Transverse colon (tissue), 4 donors: ENCODE data around the gene LHFPL3. TPM values are rescaled to one million over a fixed set of nuclear protein-coding genes. Genes with fewer than 3 reads are reported as not detected.
A peak's percentile ranks its signal among the peaks of the same experiment; 100 is the strongest.
"Not testable (repeated sequence)": the region's sequence is repeated elsewhere in the genome, so short reads cannot be mapped to it uniquely, and the experiment has no call there.

Experiments used
- DNase-seq: peaks from one replicate; pipeline ENCODE4 v3.0.0-alpha.2; 2019
- H3K27ac ChIP-seq, 4 donors: fragments of 200-600 bp; sonication (generic); 2 replicates each; pipeline ENCODE4 v1.5.1; 2016 to 2018; ENCODE audit warnings: inconsistent platforms in 4 of 4
- H3K27me3 ChIP-seq: fragments of 200-600 bp; sonication (generic); 2 replicates; pipeline ENCODE4 v1.5.1; 2017; ENCODE audit warnings: inconsistent platforms
- H3K36me3 ChIP-seq, 4 donors: fragments of 200-600 bp; sonication (generic); 2 replicates each; pipeline ENCODE4 v1.5.1; 2017 to 2019; ENCODE audit warnings: inconsistent platforms in 4 of 4
- H3K4me1 ChIP-seq, 4 donors: fragments of 200-600 bp; sonication (generic); 2 replicates each; pipeline ENCODE4 v1.5.1; 2017 to 2020; ENCODE audit warnings: inconsistent platforms in 4 of 4
- H3K4me3 ChIP-seq, 4 donors: fragments of 200-600 bp; sonication (generic); 1 replicate in 1 of 4; 2 replicates in 3 of 4; pipeline versions ENCODE4 v1.5.1 to v1.6.1; 2017 to 2019; ENCODE audit warnings: inconsistent platforms in 4 of 4
- H3K9me3 ChIP-seq, 2 donors: fragments of 200-600 bp; sonication (generic); 2 replicates each; pipeline ENCODE4 v1.5.1; 2017 to 2019; ENCODE audit warnings: inconsistent platforms in 2 of 2
- CTCF ChIP-seq, 5 experiments: fragments of 200-600 bp in 3 of 5; fragments of 450-650 bp in 2 of 5; sonication (generic) in 3 of 5; IDR thresholded peaks; 1 replicate in 2 of 5; 2 replicates in 3 of 5; pipeline ENCODE4 v1.5.1; 2016 to 2017; ENCODE audit warnings: antibody characterized with exemption in 5 of 5, inconsistent platforms in 3 of 5, mild to moderate bottlenecking in 2 of 5, moderate library complexity in 1 of 5
- EP300 ChIP-seq: sonication (generic); formaldehyde crosslinking; IDR thresholded peaks from one replicate; pipeline ENCODE4 v1.6.1; 2017; ENCODE audit warnings: antibody characterized with exemption, low read depth
- POLR2A ChIP-seq: fragments of 450-650 bp; IDR thresholded peaks from one replicate; pipeline ENCODE4 v1.6.1; 2016; ENCODE audit warnings: antibody characterized with exemption, mild to moderate bottlenecking, moderate library complexity
- POLR2AphosphoS5 ChIP-seq, 3 donors: sonication (generic); formaldehyde crosslinking; IDR thresholded peaks; one replicate each; pipeline ENCODE4 v1.6.1; 2016; ENCODE audit warnings: antibody characterized with exemption in 3 of 3
- WGBS, 2 donors: methylation state at CpG; one replicate each; pipeline ENCODE4 v1.1.5; 2018; ENCODE audit warnings: low coverage in 1 of 2; 5-methylcytosine and 5-hydroxymethylcytosine counted together
- in situ Hi-C, 4 donors: fragments of 200-750 bp; cut with MboI; loops; one replicate each; pipeline versions ENCODE4 v1.15.0 to v1.15.1; 2017; ENCODE audit warnings: low sequenced_read_pairs in 3 of 4, low pct_ligation_motif_present in 1 of 4, low pct_unique_long_range_greater_than_20kb in 1 of 4
- intact Hi-C: fragments of 100-400 bp; cut with DNase I; formaldehyde crosslinking; loops from one replicate; pipeline ENCODE4 v1.15.1; 2023; ENCODE audit warnings: low total_unique reads
- total RNA-seq, 4 donors: library from RNA; depleted of rRNA; stranded (reverse); fragments of >200 nt; gene quantifications; one replicate each; pipeline ENCODE4 v1.1.0, GENCODE V29; 2016

Gene LHFPL3
- total RNA-seq, 4 donors from 2014 or later = 0.27 to 0.80 (median 0.32) TPM; not detected in 1

GRCh38 chr7:104923010-104923421 lies 594.6 kb downstream of the LHFPL3 start:
- Histone ChIP-seq H3K4me3 (no peak overlapping the region), H3K9me3 (no peaks in the 10 kb centered on the region), H3K27ac (peak overlapping the region; percentile 75 to 79 (median 76)), H3K4me1 (peaks cover 5 to 48% (median 24%) of the 10 kb centered on the region in 4 donors), H3K36me3 (no peaks in the 10 kb centered on the region), H3K27me3 (no peaks in the 10 kb centered on the region)
- DNase-seq = peak; percentile 89
- in situ Hi-C loops = no loop called here
- 9 to 14% methylated on average over 1 to 4 of the region's 4 CpGs for WGBS, 2 donors
- TF ChIP-seq EP300 (no peak), POLR2AphosphoS5 (IDR thresholded peaks at IDR 0.05) (peak in 2 of 3 donors; percentile 44 to 74), CTCF (IDR thresholded peaks at IDR 0.05) (peak; percentile 65 to 90 (median 68))
- intact Hi-C loops = no loop called here

- H3K4me3 ChIP-seq, DNase-seq, H3K36me3 ChIP-seq, intact Hi-C loops, in situ Hi-C loops, H3K9me3 ChIP-seq, H3K27me3 ChIP-seq: not testable (repeated sequence)
- peaks cover 7 to 59% (median 27%) of the 10 kb centered on the region in 4 donors for H3K4me1 ChIP-seq
- H3K27ac ChIP-seq = peak overlapping the region; percentile 10 to 75 (median 69)
- 75 to 85% methylated on average over 2 to 5 of the region's 5 CpGs for WGBS, 2 donors
Measured at GRCh38 chr7:104926189-104926588, 597.8 kb downstream of the LHFPL3 start.

- Histone ChIP-seq H3K36me3 (no peaks in the 10 kb centered on the region), H3K4me3 (no peak overlapping the region), H3K4me1 (peaks cover 10 to 64% (median 32%) of the 10 kb centered on the region in 4 donors), H3K27me3 (no peaks in the 10 kb centered on the region), H3K9me3 (no peaks in the 10 kb centered on the region), H3K27ac (peak overlapping the region in 3 of 4 donors; percentile 63 to 75 (median 75))
- in situ Hi-C loops = no loop called here
- DNase-seq = no peak
- WGBS, 2 donors = 57 to 72% methylated on average over 4 to 5 of the region's 5 CpGs
- intact Hi-C loops = no loop called here
- TF ChIP-seq EP300 = no peak
- no peak for TF ChIP-seq POLR2A
- no peak for TF ChIP-seq CTCF (IDR thresholded peaks at IDR 0.05)
- no peak for TF ChIP-seq POLR2AphosphoS5 (IDR thresholded peaks at IDR 0.05)
Measured at GRCh38 chr7:104926601-104927041, 598.2 kb downstream of the LHFPL3 start.

- Histone ChIP-seq H3K9me3 (no peaks in the 10 kb centered on the region), H3K36me3 (no peaks in the 10 kb centered on the region), H3K4me1 (peaks cover 10 to 66% (median 33%) of the 10 kb centered on the region in 4 donors), H3K27ac (peak overlapping the region; percentile 20 to 75 (median 44)), H3K4me3 (no peak overlapping the region), H3K27me3 (no peaks in the 10 kb centered on the region)
- intact Hi-C loops = no loop called here
- WGBS, 2 donors = 72% methylated on average over 7 of the region's 7 CpGs; no CpG with 5 or more reads in 1 of the 2 donors
- TF ChIP-seq CTCF (IDR thresholded peaks at IDR 0.05) (no peak), EP300 (no peak)
- in situ Hi-C loops = no loop called here
- no peak for DNase-seq
Measured at GRCh38 chr7:104927055-104927454, 598.7 kb downstream of the LHFPL3 start.

- in situ Hi-C loops = no loop called here
- 91 to 100% methylated on average over 2 to 6 of the region's 6 CpGs for WGBS, 2 donors
- TF ChIP-seq CTCF (IDR thresholded peaks at IDR 0.05) (no peak), EP300 (no peak), POLR2A (no peak), POLR2AphosphoS5 (IDR thresholded peaks at IDR 0.05) (no peak)
- H3K27ac ChIP-seq = no peak overlapping the region
- intact Hi-C loops = no loop called here
- H3K4me1 ChIP-seq = peaks cover 4 to 66% (median 32%) of the 10 kb centered on the region in 4 donors
- H3K36me3 ChIP-seq = no peaks in the 10 kb centered on the region
- DNase-seq = no peak
- H3K9me3 ChIP-seq = no peaks in the 10 kb centered on the region
- no peak overlapping the region for H3K4me3 ChIP-seq
- H3K27me3 ChIP-seq = no peaks in the 10 kb centered on the region
Measured at GRCh38 chr7:104928721-104929400, 600.5 kb downstream of the LHFPL3 start.
